HG03354 (cell line): Measurements from ENCODE around the gene NFKBIL1.
"Not testable (repeated sequence)": the region's sequence is repeated elsewhere in the genome, so short reads cannot be mapped to it uniquely, and the experiment has no call there.

Source experiments
- ATAC-seq: cut with Tn5 transposase; IDR thresholded peaks from one replicate; pipeline ENCODE4 v1.9.1; 2021; ENCODE audit warnings: mild to moderate bottlenecking; ENCODE audit not compliant: unreplicated experiment, poor library complexity, severe bottlenecking

The NFKBIL1 gene

GRCh38 chr6:31534011-31534410, 13.4 kb upstream of the NFKBIL1 start:
- ATAC-seq: no peak

- ATAC-seq: no peak
Measured at GRCh38 chr6:31534521-31535040, 12.8 kb upstream of the NFKBIL1 start.

- no peak for ATAC-seq
Measured at GRCh38 chr6:31535538-31536324, 11.7 kb upstream of the NFKBIL1 start.

- no peak for ATAC-seq
Measured at GRCh38 chr6:31538805-31539400, 8.5 kb upstream of the NFKBIL1 start.

- ATAC-seq: no peak
Measured at GRCh38 chr6:31540640-31541039, 6.8 kb upstream of the NFKBIL1 start.

GRCh38 chr6:31541059-31541657, 6.2 kb upstream of the NFKBIL1 start:
- ATAC-seq: peak; percentile 21

- ATAC-seq: peak; percentile 64
Measured at GRCh38 chr6:31541658-31542521, 5.5 kb upstream of the NFKBIL1 start, which contains the start of gene DDX39B. Gene DDX39B (minus strand): TSS chr6:31542003. CDS start chr6:31540532, 1,471 bp downstream.

- no peak for ATAC-seq
Measured at GRCh38 chr6:31543639-31544038, 3.8 kb upstream of the NFKBIL1 start.

GRCh38 chr6:31544676-31545075, 2.7 kb upstream of the NFKBIL1 start:
- no peak for ATAC-seq

- no peak for ATAC-seq
Measured at GRCh38 chr6:31545291-31545690, 2.1 kb upstream of the NFKBIL1 start.

GRCh38 chr6:31546339-31546957, 960 bp upstream of the NFKBIL1 start, which contains the start of gene ATP6V1G2:
Gene ATP6V1G2 (minus strand): TSS chr6:31546608. CDS start chr6:31546559, 49 bp downstream.
- ATAC-seq: peak; percentile 53

GRCh38 chr6:31547727-31548543, 527 bp downstream of the NFKBIL1 start:
- no peak for ATAC-seq

- ATAC-seq: no peak
Measured at GRCh38 chr6:31548544-31548873, 1.1 kb downstream of the NFKBIL1 start.

GRCh38 chr6:31551371-31551770, 4.0 kb downstream of the NFKBIL1 start:
- not testable (repeated sequence) for ATAC-seq

GRCh38 chr6:31556307-31556706, 8.9 kb downstream of the NFKBIL1 start:
- ATAC-seq: no peak

- ATAC-seq: no peak
Measured at GRCh38 chr6:31557443-31558317, 10.3 kb downstream of the NFKBIL1 start.

GRCh38 chr6:31558318-31558625, 10.9 kb downstream of the NFKBIL1 start:
- ATAC-seq: no peak
